GM12875 (cell line): Measurements from ENCODE around the gene ADAD2.

Source experiments
- H3K4me3 ChIP-seq: one replicate; pipeline ENCODE4 v1.5.1; 2011; ENCODE audit warnings: low read depth, low read length, control low read depth
- TF ChIP-seq, protein P1 (sequence below): IDR thresholded peaks from 2 replicates; pipeline ENCODE4 v1.5.1; 2011; ENCODE audit warnings: low read depth, mild to moderate bottlenecking, control low read depth, inconsistent platforms, low read length, moderate library complexity, borderline replicate concordance; ENCODE audit not compliant: insufficient read depth

The ADAD2 gene

DNA sequence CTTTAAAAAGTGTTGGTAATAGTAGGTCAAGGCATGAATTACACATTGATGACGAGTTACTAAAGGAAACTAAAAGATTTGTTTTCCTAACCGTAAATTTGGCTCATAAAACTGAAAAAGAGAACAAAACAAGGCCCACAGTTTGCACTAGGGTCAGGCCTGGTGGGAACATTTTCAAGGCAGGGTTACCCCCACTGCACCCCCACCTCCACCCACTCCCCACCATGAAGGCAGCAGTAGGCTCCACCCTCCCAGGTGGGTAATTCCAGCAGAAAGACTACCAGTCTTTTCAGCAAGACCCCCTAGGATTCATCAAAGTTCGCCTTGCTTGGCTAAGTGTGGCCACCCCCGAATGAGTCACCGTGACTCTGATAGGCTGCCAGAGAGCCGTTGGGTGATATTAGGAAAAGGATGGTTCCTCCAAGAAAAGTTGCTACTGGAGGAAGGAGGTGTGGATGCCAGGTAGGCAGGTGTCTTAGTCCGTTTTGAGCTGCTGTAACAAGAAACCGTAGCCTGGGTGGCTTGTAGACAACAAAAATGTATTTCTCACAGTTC is 37.2 kb upstream of the ADAD2 start:
- no peak overlapping the region for H3K4me3 ChIP-seq
- TF ChIP-seq, protein P1, sequence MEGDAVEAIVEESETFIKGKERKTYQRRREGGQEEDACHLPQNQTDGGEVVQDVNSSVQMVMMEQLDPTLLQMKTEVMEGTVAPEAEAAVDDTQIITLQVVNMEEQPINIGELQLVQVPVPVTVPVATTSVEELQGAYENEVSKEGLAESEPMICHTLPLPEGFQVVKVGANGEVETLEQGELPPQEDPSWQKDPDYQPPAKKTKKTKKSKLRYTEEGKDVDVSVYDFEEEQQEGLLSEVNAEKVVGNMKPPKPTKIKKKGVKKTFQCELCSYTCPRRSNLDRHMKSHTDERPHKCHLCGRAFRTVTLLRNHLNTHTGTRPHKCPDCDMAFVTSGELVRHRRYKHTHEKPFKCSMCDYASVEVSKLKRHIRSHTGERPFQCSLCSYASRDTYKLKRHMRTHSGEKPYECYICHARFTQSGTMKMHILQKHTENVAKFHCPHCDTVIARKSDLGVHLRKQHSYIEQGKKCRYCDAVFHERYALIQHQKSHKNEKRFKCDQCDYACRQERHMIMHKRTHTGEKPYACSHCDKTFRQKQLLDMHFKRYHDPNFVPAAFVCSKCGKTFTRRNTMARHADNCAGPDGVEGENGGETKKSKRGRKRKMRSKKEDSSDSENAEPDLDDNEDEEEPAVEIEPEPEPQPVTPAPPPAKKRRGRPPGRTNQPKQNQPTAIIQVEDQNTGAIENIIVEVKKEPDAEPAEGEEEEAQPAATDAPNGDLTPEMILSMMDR = no peak

DNA sequence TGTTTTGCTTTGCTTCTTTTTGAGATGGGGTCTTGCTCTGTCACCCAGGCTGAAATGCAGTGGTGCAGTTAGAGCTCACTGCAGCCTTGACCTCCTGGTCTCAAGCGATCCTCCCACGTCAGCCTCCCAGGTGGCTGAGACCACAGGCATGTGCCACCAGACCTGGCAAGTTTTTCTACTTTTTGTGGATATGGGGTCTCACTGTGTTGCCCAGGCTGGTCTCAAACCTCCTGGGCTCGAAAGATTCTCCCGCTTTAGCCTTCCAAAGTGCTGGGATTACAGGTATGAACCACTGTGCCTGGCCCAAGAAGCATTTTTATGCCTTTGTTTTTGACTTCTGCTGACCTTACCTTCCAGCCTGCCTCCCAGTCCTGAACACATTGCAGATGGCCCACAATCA is 35.7 kb upstream of the ADAD2 start:
- H3K4me3 ChIP-seq = no peak overlapping the region
- TF ChIP-seq, protein P1 = no peak

DNA sequence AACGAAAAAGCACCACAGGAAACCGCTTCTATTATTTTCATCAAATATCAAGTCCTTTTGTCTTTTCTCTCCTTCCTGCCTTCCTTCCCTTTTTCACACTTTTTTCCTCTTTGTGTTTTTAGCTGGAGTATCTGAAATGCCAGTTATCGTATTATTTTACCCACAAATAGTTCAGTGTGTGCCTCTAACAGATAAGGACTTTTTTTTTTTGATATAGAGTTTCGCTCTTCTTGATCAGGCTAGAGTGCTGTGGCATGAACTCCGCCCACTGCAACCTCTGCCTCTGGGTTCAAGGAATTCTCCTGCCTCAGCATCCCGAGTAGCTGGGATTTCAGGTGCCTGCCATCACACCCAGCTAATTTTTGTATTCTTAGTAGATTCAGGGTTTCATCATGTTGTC is 35.2 kb upstream of the ADAD2 start:
- H3K4me3 ChIP-seq = no peak overlapping the region
- TF ChIP-seq, protein P1 = no peak

DNA sequence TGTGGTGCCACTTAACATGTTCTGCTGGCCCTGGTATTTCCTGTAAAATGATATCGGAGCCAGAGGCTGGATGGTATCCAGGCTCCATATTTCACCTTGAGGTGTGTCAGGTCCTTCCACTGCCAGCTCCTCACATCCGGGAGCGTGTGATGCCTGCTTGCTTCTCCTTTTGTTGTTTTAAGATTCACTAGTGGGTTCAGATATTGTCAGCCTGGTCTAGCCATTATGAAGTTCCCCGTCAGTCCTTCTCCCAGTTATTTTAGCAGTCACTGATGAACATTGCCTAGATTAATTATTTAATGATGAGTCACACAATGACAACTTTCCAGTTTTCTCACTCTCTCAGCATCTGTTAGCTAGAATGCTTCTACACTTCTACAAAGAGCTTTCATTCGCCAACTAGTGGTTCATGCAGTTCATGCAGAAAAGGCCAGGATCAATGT is 34.6 kb upstream of the ADAD2 start:
- H3K4me3 ChIP-seq = no peak overlapping the region
- TF ChIP-seq, protein P1 = no peak

DNA sequence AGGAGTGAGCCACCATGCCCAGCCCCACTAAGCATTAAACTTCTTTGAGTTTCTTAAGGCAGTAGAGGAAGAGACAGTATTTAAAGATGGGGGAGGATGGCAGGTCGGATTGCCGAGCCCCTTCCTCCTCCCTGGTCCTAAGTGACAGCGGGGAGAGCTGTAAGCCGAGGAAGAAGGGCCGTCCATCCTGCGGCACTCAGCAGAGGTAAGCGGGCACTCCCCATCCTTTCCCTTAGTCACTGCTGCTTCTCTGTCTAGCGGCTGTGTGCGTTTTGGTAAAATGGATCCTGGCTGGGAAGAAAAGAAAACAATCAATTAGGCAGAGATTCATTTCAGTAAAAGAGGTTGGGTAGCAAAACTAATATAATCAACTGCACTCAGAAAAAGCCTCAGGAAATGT is 31.9 kb upstream of the ADAD2 start:
- H3K4me3 ChIP-seq = no peak overlapping the region
- TF ChIP-seq, protein P1 = no peak

DNA sequence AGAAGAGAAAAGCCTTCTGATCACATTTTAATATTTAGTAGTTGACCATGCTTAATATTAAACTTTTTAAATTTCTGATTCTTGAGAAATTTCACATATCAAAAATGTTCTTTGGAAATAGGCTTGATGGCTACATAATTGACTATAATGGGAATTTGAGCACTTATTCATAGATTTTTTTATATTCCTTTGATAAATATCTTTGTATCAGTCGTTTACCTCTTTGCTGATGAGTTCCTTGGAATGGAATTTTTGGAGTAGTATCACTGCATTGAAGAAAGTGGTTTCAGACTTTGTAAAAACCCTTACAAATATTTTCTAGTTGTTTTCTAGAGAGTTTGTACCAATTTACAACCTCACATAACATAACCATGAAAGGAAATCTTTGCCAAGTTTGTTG is 31.2 kb upstream of the ADAD2 start:
- TF ChIP-seq, protein P1 = no peak
- no peak overlapping the region for H3K4me3 ChIP-seq

DNA sequence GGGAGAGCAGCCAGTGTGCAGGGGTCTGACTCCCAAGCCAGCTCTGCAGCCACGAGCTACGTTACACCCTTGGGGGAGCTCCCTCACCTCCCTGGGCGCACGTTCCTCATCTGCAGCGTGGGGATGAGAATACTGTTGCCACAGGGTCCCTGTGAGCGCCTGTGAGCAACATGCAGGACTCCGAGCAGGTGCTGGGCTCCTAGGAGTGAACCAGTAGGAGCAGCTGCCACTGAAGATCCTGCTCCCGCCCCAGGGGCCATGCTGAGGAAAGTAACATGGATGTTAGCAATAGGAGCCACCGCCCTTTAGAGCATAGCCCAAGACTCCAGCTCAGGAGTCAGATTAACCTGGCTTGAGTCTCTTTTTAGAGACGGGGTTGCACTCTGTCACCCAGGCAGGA is 29.9 kb upstream of the ADAD2 start:
- TF ChIP-seq, protein P1 = no peak
- no peak overlapping the region for H3K4me3 ChIP-seq
